GM18517 (cell line): Measurements from ENCODE around the gene FREM3.
"Not testable (repeated sequence)": the region's sequence is repeated elsewhere in the genome, so short reads cannot be mapped to it uniquely, and the experiment has no call there.

Source experiments
- ATAC-seq: cut with Tn5 transposase; IDR thresholded peaks from one replicate; pipeline ENCODE4 v1.9.1; 2021; ENCODE audit warnings: mild to moderate bottlenecking, moderate library complexity; ENCODE audit not compliant: unreplicated experiment

FREM3 gene

DNA sequence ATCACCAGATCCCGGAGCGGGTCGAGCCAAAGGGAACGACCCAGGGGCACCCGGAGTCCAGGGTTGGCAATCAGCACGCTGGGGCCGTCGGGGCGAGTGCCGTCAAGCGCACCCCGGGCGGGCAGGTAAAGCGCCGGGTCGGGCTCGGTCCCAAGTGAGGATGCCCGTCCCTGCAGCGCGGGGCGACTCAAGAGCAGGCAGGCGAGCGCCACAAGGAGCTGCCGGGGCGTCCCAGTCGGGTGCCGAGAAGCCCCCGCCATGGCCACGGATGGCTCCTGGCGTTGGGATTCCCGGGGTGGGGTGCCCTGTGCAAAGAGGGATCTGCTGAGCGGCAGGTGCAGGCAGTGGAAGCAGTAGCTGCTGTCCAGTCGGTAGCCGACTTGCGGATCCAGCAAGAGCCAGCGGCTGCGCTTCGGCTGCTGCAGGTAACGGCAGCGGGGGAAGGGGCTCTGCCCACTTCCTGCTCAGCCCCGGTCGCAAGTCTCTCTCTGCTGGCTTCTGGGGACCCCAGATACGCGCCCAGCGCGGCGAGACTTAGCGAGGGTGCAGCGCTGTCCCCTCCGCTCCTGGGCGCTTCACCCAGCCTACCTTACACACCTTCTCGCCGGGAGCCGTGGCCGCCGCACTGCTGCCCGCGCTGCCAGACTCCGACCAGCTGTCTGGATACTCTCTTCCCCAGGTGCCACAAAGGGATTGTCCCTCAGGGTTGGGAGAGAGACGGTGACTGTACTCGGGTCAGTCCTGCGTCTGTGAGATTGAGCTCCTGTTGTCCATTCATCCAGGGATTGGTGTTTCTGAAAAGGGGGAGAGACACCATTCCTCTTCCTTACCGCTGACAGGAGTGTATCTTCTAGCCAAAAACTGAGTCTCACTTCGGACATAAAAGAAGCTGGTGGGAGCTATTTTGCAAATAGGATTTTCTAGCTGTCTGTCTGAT, at the start of gene FREM3:
TSS of gene FREM3 (minus strand) at position 260 of the 937 bp plus-strand sequence. CDS start at position 260, 0 bp downstream.
- ATAC-seq: no peak

DNA sequence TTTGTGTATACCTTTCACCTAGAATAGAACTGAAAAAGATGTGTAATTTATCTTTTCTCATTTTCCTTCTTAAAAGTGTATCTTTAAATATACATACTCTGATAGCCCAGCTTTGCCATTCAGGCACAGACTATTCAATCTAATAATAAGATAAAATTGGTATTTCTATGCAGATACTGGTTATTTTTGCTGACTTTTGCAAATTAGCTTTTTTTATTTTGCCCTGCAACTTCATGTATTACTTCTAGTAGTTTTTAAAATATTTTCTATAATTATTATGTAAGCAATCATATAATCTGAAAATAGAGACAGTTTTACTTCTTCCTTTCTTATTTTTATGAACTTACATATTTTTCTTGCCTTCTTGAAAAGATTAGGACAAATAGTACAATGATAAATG, 45.4 kb upstream of the FREM3 start:
- no peak for ATAC-seq

DNA sequence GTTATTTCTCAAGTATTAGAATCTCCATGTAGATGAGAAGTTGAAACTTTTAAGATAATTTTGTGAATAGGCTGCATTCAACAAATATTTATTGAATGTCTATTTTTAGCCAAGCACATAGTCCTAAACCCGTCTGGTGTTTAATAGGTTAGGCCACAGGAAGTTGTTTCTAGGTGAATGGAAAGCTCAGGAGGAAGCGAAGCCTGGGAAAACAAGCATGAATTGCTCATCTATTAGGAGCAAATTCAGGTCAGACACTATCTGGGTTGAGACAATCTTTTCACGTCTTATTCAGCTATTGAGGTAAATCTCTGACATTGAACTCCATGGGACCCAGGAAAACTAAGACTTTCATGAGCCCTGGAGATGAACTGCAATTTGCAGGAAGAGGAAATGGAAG, 43.1 kb upstream of the FREM3 start:
- ATAC-seq: no peak

DNA sequence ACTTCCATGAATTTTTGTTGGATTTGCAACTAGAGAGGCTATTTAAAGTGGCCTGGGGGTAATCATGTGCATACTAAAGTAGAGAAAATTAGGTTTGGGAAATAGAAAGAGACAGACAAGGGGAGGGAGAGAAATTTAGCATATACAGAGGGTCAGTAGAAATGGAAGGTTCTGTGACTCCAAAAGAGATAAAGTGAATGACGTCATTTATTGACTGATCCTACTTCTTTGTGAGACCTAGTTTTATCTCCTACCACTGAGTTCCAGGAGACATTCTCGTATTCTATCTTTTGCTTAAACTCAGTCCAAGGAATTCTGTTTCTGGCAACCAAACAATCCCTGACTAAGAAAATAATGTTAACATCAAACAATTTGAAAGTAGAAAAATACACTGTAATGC, 42.4 kb upstream of the FREM3 start:
- no peak for ATAC-seq

DNA sequence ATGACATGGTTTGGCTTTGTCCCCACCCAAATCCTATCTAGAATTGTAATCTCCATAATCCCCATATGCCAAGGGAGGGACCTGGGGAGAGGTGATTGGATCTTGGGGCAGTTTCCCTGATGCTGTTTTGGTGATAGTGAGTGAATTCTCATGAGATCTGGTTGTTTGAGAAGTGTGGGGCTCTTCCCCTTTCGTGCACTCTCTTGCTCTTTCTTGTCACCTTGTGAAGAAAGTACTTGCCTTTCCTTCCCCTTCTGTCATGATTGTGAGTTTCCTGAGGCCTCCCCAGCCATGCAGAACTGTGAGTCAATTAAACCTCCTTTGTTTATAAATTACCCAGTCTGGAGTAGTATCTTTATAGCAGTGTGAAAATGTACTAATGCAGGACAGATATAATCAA, 36.4 kb upstream of the FREM3 start:
- no peak for ATAC-seq

DNA sequence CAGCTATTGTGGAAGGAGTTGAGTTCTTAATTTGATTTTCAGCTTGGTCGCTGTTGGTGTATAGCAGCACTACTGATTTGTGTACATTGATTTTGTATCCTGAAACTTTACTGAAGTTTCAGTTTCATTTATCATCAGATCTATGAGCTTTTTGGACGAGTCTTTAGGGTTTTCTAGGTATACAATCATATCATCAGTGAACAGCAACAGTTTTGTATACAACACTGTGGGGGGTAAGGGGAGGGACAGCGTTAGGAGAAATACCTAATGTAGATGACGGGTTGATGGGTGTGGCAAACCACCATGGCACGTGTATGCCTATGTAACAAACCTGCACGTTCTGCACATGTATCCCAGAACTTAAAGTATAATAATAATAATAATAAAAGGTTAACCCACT, 35.6 kb upstream of the FREM3 start:
- not testable (repeated sequence) for ATAC-seq

DNA sequence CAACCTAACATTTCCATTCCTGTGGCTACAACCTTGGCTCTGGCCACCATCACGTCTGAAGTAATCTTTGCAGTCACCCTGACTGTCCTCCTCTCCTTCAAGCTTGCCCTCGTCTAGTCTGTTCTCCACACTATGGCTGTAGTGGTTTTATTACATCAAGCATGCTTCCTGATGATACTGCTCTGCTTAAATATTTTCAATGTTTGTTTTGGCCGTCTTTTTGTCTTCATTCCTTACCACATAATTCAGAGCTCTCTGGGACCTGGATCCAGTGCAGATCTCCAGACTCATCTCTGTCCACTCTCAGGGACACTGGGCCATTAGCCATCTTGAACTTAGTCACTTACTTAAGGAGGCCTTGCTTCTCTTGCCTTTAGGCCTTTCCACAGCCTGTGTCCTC, 27.7 kb upstream of the FREM3 start:
- ATAC-seq: no peak

DNA sequence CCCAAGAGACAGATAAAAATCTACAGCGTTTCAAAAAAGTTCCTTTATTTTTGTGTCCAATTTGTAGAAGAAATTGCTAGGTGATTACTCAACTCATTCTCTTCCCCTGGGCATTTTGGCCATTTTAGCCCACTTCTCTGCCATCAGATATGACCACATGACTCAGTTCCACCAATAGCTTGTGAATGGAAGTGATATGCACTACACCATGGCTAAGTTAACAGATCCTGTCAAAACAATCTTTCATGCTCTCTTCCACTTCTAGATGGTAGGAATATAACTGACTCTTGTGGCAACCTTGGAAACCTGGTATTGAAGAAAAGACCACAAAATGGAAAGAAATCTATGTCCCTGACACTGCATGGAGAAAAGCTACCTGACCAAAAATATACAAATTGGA, 26.2 kb upstream of the FREM3 start:
- ATAC-seq: no peak

DNA sequence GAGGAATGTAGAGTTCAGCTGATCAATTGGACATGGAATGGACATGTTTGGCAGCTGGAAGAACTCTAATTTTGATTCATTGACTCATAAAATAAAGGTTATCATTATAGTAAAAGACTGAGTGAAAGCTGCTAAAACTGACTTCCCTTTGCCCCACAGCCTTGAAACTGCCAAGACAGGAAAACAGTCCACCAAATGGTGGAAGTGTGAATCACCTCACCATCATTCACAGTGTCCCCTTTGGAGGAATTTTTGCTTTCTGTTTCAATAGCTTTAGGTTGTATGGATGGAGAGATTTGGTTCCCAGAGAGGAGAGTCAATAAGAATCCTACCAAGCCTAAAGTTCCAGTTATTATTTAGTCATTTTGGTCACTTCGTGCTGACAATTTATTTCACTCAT, 20.8 kb upstream of the FREM3 start:
- ATAC-seq: no peak

DNA sequence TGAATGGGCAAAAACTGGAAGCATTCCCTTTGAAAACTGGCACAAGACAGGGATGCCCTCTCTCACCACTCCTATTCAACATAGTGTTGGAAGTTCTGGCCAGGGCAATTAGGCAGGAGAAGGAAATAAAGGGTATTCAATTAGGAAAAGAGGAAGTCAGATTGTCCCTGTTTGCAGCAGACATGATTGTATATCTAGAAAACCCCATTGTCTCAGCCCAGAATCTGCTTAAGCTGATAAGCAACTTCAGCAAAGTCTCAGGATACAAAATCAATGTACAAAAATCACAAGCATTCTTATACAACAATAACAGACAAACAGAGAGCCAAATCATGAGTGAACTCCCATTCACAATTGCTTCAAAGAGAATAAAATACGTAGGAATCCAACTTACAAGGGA, 18.3 kb upstream of the FREM3 start:
- not testable (repeated sequence) for ATAC-seq

DNA sequence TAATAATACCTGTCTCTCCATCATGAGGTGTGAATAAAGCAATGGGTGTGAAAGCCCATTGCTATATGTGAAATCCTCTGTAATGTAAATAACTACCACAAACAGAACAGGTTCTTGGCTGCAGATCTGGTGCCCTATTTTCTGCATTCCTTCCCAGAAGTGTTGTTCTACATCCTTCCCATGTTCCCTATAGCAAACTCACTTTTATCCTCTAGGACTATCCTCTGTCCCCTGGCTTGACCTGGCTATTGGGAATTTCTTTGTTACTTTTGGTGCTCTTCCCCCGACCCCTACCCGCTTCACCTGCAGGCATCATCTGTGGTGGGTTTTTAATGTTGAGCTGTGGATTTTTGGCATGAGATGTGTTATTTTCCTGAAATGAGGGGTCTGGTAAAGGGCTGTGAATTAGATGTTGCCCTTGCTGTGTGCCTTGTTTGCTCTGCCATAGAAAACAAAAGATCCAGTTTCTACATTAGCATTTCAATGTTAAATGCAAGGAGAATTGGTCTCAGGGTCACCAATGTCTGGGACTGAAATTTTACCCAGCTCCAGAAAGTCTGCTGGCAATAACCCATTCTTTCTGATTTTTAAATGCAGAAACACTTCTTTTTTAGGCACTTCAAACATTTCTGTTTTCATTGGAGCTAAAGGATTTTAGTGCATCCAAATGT, 13.6 kb upstream of the FREM3 start:
- no peak for ATAC-seq

DNA sequence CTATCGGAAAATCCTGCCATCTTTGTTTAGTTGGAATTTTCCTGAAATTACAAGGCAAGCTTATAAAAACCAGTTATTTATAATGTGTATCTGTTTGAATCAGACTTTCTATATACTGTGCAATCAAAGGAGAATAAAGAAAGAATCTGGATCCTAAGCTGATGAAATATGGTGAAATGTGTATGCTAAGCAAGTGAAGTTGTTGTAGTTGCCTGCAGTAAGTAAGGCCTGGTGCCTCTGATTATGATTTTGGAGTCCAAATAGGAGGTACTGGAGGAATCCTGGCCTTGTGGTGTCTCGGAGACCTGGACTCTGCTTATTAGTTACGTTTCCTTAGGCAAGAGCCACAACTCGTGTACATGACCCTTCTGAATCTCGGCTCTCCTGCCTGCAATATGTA, 13.1 kb upstream of the FREM3 start:
- no peak for ATAC-seq

DNA sequence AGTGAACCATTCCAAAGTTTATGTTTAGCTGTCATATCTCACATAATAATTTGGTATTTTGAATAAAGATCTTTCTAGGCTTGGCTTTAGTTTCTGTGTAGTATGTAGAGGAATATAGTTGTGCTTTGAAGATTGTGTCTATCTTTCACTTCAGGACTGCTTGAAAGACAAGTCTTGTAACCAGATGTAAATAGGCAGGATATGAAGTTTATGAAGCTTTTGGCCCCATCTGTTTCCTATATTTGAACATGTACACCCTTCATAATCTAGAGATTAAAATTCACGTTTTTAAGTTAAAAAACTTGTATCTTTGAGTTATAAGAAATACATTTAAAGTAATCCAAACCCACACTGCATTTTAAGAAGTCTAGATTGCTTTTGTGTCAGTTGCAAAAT, 11.7 kb upstream of the FREM3 start:
- ATAC-seq: no peak

DNA sequence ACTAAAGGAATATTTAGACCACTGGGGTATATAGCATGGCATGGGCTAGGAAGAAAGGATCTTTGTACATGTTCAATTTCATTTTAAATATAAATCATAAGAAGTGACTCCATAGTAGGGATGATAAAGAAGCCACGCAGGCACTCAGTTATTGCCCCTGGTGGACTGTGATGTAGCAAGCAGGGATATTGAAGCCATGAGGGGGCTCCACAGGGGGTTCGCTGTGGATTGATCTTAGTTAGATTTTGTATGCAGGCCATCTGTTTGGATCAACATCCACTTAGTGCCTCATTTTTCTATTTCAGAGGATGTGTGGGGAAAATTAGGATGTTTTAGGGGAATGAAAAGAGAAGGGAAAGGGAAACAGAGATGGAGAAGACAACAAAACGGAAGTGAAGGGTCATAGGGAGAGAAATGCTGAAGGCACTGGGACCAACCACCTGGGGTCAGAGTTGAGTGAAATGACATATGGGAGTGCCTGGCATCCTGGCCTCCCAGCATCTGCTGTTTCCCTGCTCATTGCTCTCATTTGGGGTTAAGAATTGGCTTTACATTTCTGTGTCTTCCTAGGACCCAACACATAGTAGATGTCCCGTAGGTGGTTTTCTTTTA, 11.2 kb upstream of the FREM3 start:
- ATAC-seq: no peak

DNA sequence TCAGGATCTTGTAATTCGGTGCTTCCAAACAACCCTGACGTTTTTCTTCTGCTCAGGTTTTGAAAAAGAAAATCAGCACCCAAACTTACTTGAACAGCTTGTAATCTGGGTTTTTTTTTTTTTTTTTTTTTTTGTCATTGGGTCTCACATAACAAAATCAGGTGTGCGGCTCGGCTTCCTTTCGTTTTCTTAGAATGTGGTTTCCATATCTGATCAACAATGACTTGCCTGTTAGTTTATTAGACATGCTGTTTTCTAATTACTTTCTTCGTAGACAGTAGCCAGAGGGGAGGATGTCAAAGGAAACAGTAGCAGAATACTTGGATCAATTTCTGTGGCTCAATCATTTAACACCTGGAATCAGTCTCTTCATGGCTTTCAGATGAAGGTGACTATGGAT, 890 bp upstream of the FREM3 start:
- no peak for ATAC-seq

DNA sequence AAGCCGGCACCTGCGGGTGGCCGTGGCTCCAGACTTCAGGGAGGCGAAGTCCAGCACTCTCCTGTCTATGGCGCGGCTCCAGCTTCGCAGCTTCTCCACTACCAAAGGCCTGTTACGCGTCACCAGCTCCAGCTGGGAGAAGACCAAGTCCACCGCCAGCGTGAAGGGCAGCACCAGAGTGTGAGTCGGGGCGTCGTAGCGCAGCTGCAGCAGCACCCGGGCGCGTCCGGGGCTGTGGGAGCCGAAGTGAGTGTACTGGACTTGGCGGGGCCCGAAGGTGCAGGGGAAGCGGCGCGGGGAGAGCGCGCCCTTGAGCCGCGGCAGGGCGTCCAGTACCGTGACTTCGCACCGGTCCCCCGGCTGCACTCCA, 444 bp downstream of the FREM3 start:
- ATAC-seq: no peak

DNA sequence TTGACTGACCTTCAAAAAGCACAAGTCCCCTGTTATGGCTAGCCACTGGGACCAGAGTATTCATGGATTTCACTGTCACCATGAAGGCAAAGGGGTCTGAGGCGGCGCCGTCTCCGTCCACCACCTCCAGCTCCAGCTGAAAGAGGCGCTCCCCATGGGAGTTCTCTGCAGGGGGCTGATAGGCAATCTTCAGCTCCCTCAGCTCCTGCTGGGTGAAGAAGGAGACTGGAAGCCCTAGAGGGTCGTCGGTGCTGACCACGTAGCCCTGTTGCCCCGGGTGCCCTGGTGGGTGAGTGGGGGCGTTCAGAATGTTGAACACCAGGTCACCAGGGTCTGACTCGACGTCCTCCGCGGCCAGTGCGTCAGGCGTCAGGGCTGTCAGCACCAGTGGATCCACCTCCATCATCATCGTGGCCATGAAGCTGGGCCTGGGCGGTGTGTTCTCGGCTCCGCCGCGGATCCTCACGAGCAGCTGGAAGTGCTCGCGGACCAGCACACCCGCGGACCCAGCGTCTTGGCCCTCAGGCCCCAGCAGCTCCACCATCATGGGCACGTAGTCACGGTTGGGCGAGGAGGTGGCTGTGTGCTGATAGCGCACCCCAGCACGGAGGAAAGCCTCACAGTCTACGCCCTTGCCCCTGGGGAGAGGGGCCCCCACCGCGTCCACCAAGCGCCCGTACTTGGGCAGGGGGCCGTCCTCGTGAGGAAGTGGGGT, 987 bp downstream of the FREM3 start:
- ATAC-seq: no peak

DNA sequence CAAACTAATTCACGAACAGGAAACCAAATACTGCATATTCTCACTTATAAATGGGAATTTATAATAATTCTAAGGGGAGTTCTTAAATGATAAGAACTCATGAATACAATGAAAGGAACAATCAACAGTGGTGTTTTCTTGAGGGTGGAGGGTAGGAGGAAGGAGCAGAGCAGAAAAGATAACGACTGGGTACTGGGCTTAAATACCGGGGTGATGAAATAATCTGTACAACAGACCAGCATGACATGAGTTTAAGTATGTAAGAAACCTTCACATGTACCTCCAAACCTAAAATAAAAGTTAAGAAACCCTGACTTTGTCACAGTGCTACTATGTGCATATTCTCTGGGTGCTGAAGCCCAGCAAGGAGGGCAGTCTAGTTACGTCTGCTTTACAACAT, 6.6 kb downstream of the FREM3 start:
- no peak for ATAC-seq

DNA sequence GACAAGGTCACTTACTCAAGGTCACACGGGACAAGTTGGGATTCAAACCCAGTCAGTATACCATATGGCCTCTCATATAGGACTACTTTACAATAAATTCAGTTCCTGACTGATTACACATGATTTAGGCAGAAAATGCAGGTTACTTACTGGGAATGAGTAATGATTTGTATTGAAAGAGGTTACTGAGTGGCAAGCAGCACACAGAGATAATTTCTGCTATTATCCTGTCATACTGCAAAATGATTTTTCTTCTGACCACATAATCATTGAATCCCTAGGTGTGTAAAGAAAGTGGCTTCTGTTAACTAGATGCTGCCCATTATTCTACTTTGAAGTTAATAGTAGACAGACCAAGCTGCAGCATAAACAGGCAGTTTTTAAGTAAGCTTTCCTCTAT, 8.2 kb downstream of the FREM3 start:
- no peak for ATAC-seq

DNA sequence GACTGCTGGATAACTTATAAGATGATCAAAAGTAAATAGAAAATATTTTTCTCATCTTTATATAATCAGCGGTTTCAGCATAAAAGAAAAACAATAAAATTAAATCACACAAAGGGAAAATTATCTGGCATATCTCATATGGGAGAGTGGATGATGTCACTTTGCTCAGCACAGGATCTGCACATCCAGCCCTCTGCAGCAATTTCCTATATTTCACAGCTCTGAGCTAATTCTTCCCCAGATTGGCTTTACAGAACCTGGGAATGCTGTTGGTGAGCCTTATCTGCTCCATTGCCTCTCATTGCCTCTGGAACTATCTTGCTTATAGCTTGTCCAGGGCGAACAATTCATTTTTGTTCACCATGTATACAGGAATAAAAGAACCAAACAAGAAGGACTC, 21.0 kb downstream of the FREM3 start:
- no peak for ATAC-seq

DNA sequence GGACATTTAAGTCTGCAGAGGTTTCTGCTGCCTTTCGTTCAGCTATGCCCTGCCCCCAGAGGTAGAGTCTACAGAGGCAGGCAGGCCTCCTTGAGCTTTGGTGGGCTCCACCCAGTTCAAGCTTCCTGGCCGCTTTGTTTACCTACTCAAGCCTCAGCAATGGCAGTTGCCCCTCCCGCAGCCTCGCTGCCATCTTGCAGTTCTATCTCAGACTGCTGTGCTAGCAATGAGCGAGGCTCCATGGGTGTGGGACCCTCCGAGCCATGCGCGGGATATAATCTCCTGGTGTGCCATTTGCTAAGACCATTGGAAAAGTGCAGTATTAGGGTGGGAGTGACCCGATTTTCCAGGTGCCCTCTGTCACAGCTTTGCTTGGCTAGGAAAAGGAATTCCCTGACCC, 26.8 kb downstream of the FREM3 start:
- ATAC-seq: not testable (repeated sequence)
